IMR-90 (cell line): ENCODE measurements around the gene ZNF565. TPM values are rescaled to one million over a fixed set of nuclear protein-coding genes. Genes with fewer than 3 reads are reported as not detected.

Source experiments
- ATAC-seq: fragments of 200-7000 bp; cut with Tn5 transposase; 2 replicates; pipeline ENCODE4 v1.9.1; 2020; ENCODE audit warnings: low read depth, mild to moderate bottlenecking, moderate library complexity
- BruUV-seq: library from RNA; stranded (reverse); fragments of 400-500 nt; replicated peaks from 2 replicates; lab custom pipeline; 2021; lab: Mats Ljungman, UMichigan
- CTCF ChIA-PET: fragments of 300-600 bp; formaldehyde crosslinking; extraction: SDS; loops from one replicate; lab custom pipeline; 2021; ENCODE audit warnings: antibody characterized with exemption; lab: Yijun Ruan, JAX
- POLR2A ChIA-PET: fragments of 300-600 bp; sonication (Branson Sonifier 250); formaldehyde crosslinking; loops from one replicate; lab custom pipeline; 2022; ENCODE audit warnings: antibody characterized with exemption; ENCODE audit not compliant: unreplicated experiment; lab: Charles Lee
- DNase-seq: peaks from one replicate; pipeline ENCODE4 v3.0.0; 2013
- H2AFZ ChIP-seq: replicated peaks from 2 replicates; pipeline ENCODE3; 2013; ENCODE audit warnings: low read length, mild to moderate bottlenecking; ENCODE audit not compliant: poor library complexity
- H2AK5ac ChIP-seq: 2 replicates; pipeline ENCODE4 v1.6.1; 2013; ENCODE audit warnings: low read depth, low read length, inconsistent platforms
- H2AK9ac ChIP-seq: replicated peaks from 2 replicates; pipeline ENCODE3; 2013; ENCODE audit warnings: mild to moderate bottlenecking, low read depth, low read length, moderate library complexity; ENCODE audit not compliant: poor library complexity
- H2BK120ac ChIP-seq: 2 replicates; pipeline ENCODE4 v1.6.1; 2013; ENCODE audit warnings: low read depth, low read length, inconsistent platforms
- H2BK15ac ChIP-seq: 3 replicates; pipeline ENCODE4 v1.6.1; 2013; ENCODE audit warnings: low read depth, low read length, inconsistent platforms
- H2BK20ac ChIP-seq: 2 replicates; pipeline ENCODE4 v1.6.1; 2013; ENCODE audit warnings: low read depth, mild to moderate bottlenecking, inconsistent platforms, low read length, moderate library complexity
- H2BK5ac ChIP-seq: 2 replicates; pipeline ENCODE4 v1.6.1; 2013; ENCODE audit warnings: mild to moderate bottlenecking, low read depth, low read length, inconsistent platforms; ENCODE audit not compliant: poor library complexity, severe bottlenecking
- H3K14ac ChIP-seq: replicated peaks from 2 replicates; pipeline ENCODE4 v1.6.1; 2013; ENCODE audit warnings: low read depth, low read length, inconsistent platforms
- H3K18ac ChIP-seq: 2 replicates; pipeline ENCODE4 v1.6.1; 2013; ENCODE audit warnings: low read depth, low read length, control low read depth
- H3K23ac ChIP-seq: 2 replicates; pipeline ENCODE4 v1.6.1; 2013; ENCODE audit warnings: low read depth, low read length, inconsistent platforms
- H3K27ac ChIP-seq: 2 replicates; pipeline ENCODE4 v1.5.1; 2013; ENCODE audit warnings: mild to moderate bottlenecking, control low read depth, low read length; ENCODE audit not compliant: insufficient read depth
- H3K27me3 ChIP-seq: 2 replicates; pipeline ENCODE4 v1.6.1; 2013; ENCODE audit warnings: low read length; ENCODE audit not compliant: control insufficient read depth, insufficient read depth
- H3K36me3 ChIP-seq: 2 replicates; pipeline ENCODE4 v1.6.1; 2013; ENCODE audit warnings: low read length, mixed read lengths; ENCODE audit not compliant: control insufficient read depth, insufficient read depth
- H3K4ac ChIP-seq: 2 replicates; pipeline ENCODE4 v1.6.1; 2013; ENCODE audit warnings: low read depth, low read length, inconsistent platforms
- H3K4me1 ChIP-seq: 2 replicates; pipeline ENCODE4 v1.6.1; 2013; ENCODE audit warnings: low read length, mixed read lengths; ENCODE audit not compliant: control insufficient read depth, insufficient read depth
- H3K4me2 ChIP-seq: 2 replicates; pipeline ENCODE4 v1.6.1; 2013; ENCODE audit warnings: low read depth, mild to moderate bottlenecking, control low read depth, low read length, moderate library complexity
- H3K4me3 ChIP-seq: 2 replicates; pipeline ENCODE4 v1.5.1; 2013; ENCODE audit warnings: low read depth, mild to moderate bottlenecking, control low read depth, low read length, moderate library complexity; ENCODE audit not compliant: insufficient read depth
- H3K56ac ChIP-seq: 2 replicates; pipeline ENCODE4 v1.6.1; 2013; ENCODE audit warnings: low read length, inconsistent platforms; ENCODE audit not compliant: insufficient read depth; ENCODE audit errors: extremely low read depth
- H3K79me1 ChIP-seq, 2 experiments: 2 replicates each; pipeline ENCODE4 v1.6.1; 2013; ENCODE audit warnings: low read length in 2 of 2, inconsistent platforms in 1 of 2, low read depth in 1 of 2
- H3K9ac ChIP-seq: 2 replicates; pipeline ENCODE4 v1.6.1; 2013; ENCODE audit warnings: low read depth, low read length, control low read depth
- H3K9me1 ChIP-seq: 2 replicates; pipeline ENCODE4 v1.6.1; 2013; ENCODE audit warnings: low read length, inconsistent platforms; ENCODE audit not compliant: insufficient read depth
- H3K9me3 ChIP-seq: 2 replicates; pipeline ENCODE4 v1.6.1; 2013; ENCODE audit warnings: low read length; ENCODE audit not compliant: control insufficient read depth, insufficient read depth
- H4K20me1 ChIP-seq: 2 replicates; pipeline ENCODE4 v1.6.1; 2013; ENCODE audit warnings: low read length, inconsistent platforms; ENCODE audit not compliant: insufficient read depth
- H4K5ac ChIP-seq: 2 replicates; pipeline ENCODE4 v1.6.1; 2013; ENCODE audit warnings: mild to moderate bottlenecking, low read depth, low read length, control low read depth
- H4K8ac ChIP-seq, 2 experiments: 2 replicates each; pipeline ENCODE4 v1.6.1; 2013; ENCODE audit warnings: low read depth in 2 of 2, low read length in 2 of 2, control low read depth in 1 of 2, inconsistent platforms in 1 of 2
- H4K91ac ChIP-seq: 2 replicates; pipeline ENCODE4 v1.6.1; 2013; ENCODE audit warnings: low read depth, low read length, inconsistent platforms; ENCODE audit not compliant: insufficient read depth
- BHLHE40 ChIP-seq: fragments of 150-350 bp; IDR thresholded peaks from 2 replicates; pipeline ENCODE4 v1.6.1; 2016; ENCODE audit warnings: mild to moderate bottlenecking, low read depth, low read length
- CEBPB ChIP-seq: IDR thresholded peaks from 2 replicates; pipeline ENCODE4 v1.6.1; 2012; ENCODE audit warnings: low read depth, low read length, improper control_type of control experiment
- FOS ChIP-seq: fragments of 150-350 bp; IDR thresholded peaks from 2 replicates; pipeline ENCODE4 v1.6.1; 2016; ENCODE audit warnings: low read depth, low read length
- MAZ ChIP-seq: IDR thresholded peaks from 2 replicates; pipeline ENCODE4 v1.6.1; 2012; ENCODE audit warnings: low read depth, mild to moderate bottlenecking, low read length, improper control_type of control experiment, moderate library complexity, borderline replicate concordance
- MXI1 ChIP-seq: IDR thresholded peaks from 2 replicates; pipeline ENCODE4 v1.6.1; 2012; ENCODE audit warnings: low read depth, mild to moderate bottlenecking, low read length, moderate library complexity, borderline replicate concordance
- NFE2L2 ChIP-seq: fragments of 150-350 bp; IDR thresholded peaks from 2 replicates; pipeline ENCODE4 v1.6.1; 2016; ENCODE audit warnings: low read depth, mild to moderate bottlenecking, low read length
- POLR2A ChIP-seq: IDR thresholded peaks from 2 replicates; pipeline ENCODE4 v1.6.1; 2012; ENCODE audit warnings: mild to moderate bottlenecking, low read depth, low read length
- RAD21 ChIP-seq: IDR thresholded peaks from 2 replicates; pipeline ENCODE4 v1.6.1; 2012; ENCODE audit warnings: low read length, improper control_type of control experiment
- RFX5 ChIP-seq: IDR thresholded peaks from 2 replicates; pipeline ENCODE4 v1.8.0; 2012; ENCODE audit warnings: low read depth, mild to moderate bottlenecking, low read length, moderate library complexity
- SMC3 ChIP-seq: fragments of 150-350 bp; IDR thresholded peaks from 2 replicates; pipeline ENCODE4 v1.6.1; 2016; ENCODE audit warnings: low read depth, mild to moderate bottlenecking, antibody characterized with exemption, low read length, moderate library complexity
- WGBS, 2 experiments: methylation state at CpG; one replicate each; pipeline versions ENCODE4 v1.1.5 to v1.1.7; 2013; ENCODE audit warnings: missing lambda C conversion rate in 2 of 2; ENCODE audit not compliant: insufficient read length in 1 of 2; ENCODE audit errors: extremely low coverage in 2 of 2; 5-methylcytosine and 5-hydroxymethylcytosine counted together
- dilution Hi-C: fragments of 300-500 bp; cut with HindIII; formaldehyde crosslinking; loops from one replicate; pipeline ENCODE4 v1.14.3; 2018; ENCODE audit warnings: low sequenced_read_pairs; ENCODE audit not compliant: unreplicated experiment
- in situ Hi-C: fragments of 300-500 bp; cut with MboI; formaldehyde crosslinking; loops from 3 replicates; pipeline ENCODE4 v1.14.3; 2019; ENCODE audit warnings: low sequenced_read_pairs, inconsistent platforms, mixed read lengths
- intact Hi-C: fragments of 100-400 bp; cut with micrococcal nuclease; formaldehyde crosslinking; loops from 2 replicates; pipeline ENCODE4 v1.10.0; 2022
- polyA plus RNA-seq, 3 experiments: library from polyadenylated mRNA; depleted of rRNA; stranded (reverse); fragments of >200 nt; gene quantifications; 2 replicates each; pipeline ENCODE4 v1.2.3, GENCODE V29; 2012; ENCODE audit warnings: low replicate concordance in 1 of 3
- total RNA-seq: library from RNA; depleted of rRNA; stranded (reverse); fragments of >200 nt; gene quantifications from 2 replicates; pipeline ENCODE4 v1.2.3, GENCODE V29; 2012
- TF ChIP-seq, protein P1 (sequence below): conservative IDR thresholded peaks from 2 replicates; pipeline ENCODE4 v1.5.1; 2012; ENCODE audit warnings: mild to moderate bottlenecking, low read depth, low read length, improper control_type of control experiment
- TF ChIP-seq, protein P2 (sequence below): fragments of 150-350 bp; IDR thresholded peaks from 2 replicates; pipeline ENCODE4 v1.6.1; 2017; ENCODE audit warnings: mild to moderate bottlenecking, antibody characterized with exemption, low read length, low read depth

The ZNF565 gene
- total and polyA plus RNA-seq, 2 of the 4 experiments (the other 2 are of a cell fraction): 2.3 to 7.5 TPM

GRCh38 chr19:36169084-36169760 lies 45.2 kb downstream of the ZNF565 start:
- BruUV-seq: no TSS peak
- POLR2A ChIA-PET: interaction anchor here (0.5 kb wide), 1 partner anchor 116 kb away, joined by 5 read pairs; no protein-coding TSS in a partner anchor
- CTCF ChIA-PET: interaction anchor here (0.7 to 3.8 kb wide), 3 partner anchors 16 to 108 kb away, joined by 4 to 20 read pairs (median 4); no protein-coding TSS in a partner anchor

More at GRCh38 chr19:36169084-36169760, 45.2 kb downstream of the ZNF565 start:
- dilution Hi-C loops: no loop called here
- no peaks in the 10 kb centered on the region for H3K9me3 ChIP-seq
- H2BK15ac ChIP-seq: no peak overlapping the region
- H3K36me3 ChIP-seq: 0 out of 2 replicates have a peak, but pooled peaks cover 2% of the 10 kb centered on the region
- no peak overlapping the region for H4K5ac ChIP-seq
- H3K14ac ChIP-seq: no peak overlapping the region
- no peak overlapping the region for H2AK5ac ChIP-seq
- in situ Hi-C loops: no loop called here
- no peak overlapping the region for H3K4me2 ChIP-seq
- no peaks in the 10 kb centered on the region for H3K27me3 ChIP-seq
- 58% methylated on average over 4 of the region's 9 CpGs; no CpG with 5 or more reads in 1 of the 2 experiments for WGBS, 2 experiments
- no peak overlapping the region for H4K91ac ChIP-seq
- no peak overlapping the region for H2BK5ac ChIP-seq
- intact Hi-C loops: no loop called here
- H4K20me1 ChIP-seq: no peaks in the 10 kb centered on the region
- no peak overlapping the region for H3K27ac ChIP-seq
- no peak for DNase-seq
- H3K4me1 ChIP-seq: peaks cover 4% of the 10 kb centered on the region; the same call in 1 of the 2 replicates
- no peak overlapping the region for H2AFZ ChIP-seq
- H2BK20ac ChIP-seq: no peak overlapping the region
- H3K9ac ChIP-seq: no peak overlapping the region
- no peak overlapping the region for H2BK120ac ChIP-seq
- H3K23ac ChIP-seq: no peak overlapping the region
- H3K18ac ChIP-seq: no peak overlapping the region
- no peaks in the 10 kb centered on the region for H3K9me1 ChIP-seq
- no peak overlapping the region for H3K56ac ChIP-seq
- H3K4ac ChIP-seq: no peak overlapping the region
- H3K4me3 ChIP-seq: no peak overlapping the region
- TF ChIP-seq FOS (no peak), SMC3 (no peak), RAD21 (no peak), MXI1 (no peak), CEBPB (no peak), MAZ (no peak), NFE2L2 (no peak), RFX5 (no peak), POLR2A (no peak), BHLHE40 (no peak)
- TF ChIP-seq, protein P1, sequence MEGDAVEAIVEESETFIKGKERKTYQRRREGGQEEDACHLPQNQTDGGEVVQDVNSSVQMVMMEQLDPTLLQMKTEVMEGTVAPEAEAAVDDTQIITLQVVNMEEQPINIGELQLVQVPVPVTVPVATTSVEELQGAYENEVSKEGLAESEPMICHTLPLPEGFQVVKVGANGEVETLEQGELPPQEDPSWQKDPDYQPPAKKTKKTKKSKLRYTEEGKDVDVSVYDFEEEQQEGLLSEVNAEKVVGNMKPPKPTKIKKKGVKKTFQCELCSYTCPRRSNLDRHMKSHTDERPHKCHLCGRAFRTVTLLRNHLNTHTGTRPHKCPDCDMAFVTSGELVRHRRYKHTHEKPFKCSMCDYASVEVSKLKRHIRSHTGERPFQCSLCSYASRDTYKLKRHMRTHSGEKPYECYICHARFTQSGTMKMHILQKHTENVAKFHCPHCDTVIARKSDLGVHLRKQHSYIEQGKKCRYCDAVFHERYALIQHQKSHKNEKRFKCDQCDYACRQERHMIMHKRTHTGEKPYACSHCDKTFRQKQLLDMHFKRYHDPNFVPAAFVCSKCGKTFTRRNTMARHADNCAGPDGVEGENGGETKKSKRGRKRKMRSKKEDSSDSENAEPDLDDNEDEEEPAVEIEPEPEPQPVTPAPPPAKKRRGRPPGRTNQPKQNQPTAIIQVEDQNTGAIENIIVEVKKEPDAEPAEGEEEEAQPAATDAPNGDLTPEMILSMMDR: no peak
- TF ChIP-seq, protein P2, sequence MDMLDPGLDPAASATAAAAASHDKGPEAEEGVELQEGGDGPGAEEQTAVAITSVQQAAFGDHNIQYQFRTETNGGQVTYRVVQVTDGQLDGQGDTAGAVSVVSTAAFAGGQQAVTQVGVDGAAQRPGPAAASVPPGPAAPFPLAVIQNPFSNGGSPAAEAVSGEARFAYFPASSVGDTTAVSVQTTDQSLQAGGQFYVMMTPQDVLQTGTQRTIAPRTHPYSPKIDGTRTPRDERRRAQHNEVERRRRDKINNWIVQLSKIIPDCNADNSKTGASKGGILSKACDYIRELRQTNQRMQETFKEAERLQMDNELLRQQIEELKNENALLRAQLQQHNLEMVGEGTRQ: no peak
- H2AK9ac ChIP-seq: no peak overlapping the region
- no peaks in the 10 kb centered on the region for H3K79me1 ChIP-seq
- no peak for ATAC-seq
- no peak overlapping the region for H4K8ac ChIP-seq
